Middle frontal gyrus (tissue), 1 donor: ENCODE data around the gene ATG2A.
"Not testable (repeated sequence)": the region's sequence is repeated elsewhere in the genome, so short reads cannot be mapped to it uniquely, and the experiment has no call there.

ENCODE experiments used
- DNase-seq: peaks from one replicate; pipeline ENCODE4 v3.0.0-alpha.2; 2015; ENCODE audit warnings: low spot score; ENCODE audit errors: extremely low spot score

ATG2A gene

GRCh38 chr11:64855596-64856304 lies 61.3 kb downstream of the ATG2A start:
- DNase-seq, result no peak

GRCh38 chr11:64854534-64855502 lies 62.2 kb downstream of the ATG2A start:
- no peak for DNase-seq

- no peak for DNase-seq
Observed at GRCh38 chr11:64854157-64854533, 62.9 kb downstream of the ATG2A start.

- DNase-seq, result no peak
Observed at GRCh38 chr11:64853709-64854108, 63.3 kb downstream of the ATG2A start.

- DNase-seq, result no peak
Observed at GRCh38 chr11:64852804-64853509, 64.1 kb downstream of the ATG2A start.

GRCh38 chr11:64851831-64852351 lies 65.1 kb downstream of the ATG2A start:
- no peak for DNase-seq

- no peak for DNase-seq
Observed at GRCh38 chr11:64850979-64851567, 65.9 kb downstream of the ATG2A start.

GRCh38 chr11:64849598-64850356 lies 67.2 kb downstream of the ATG2A start:
- DNase-seq, result no peak

GRCh38 chr11:64848826-64849597 lies 68.0 kb downstream of the ATG2A start:
- no peak for DNase-seq

GRCh38 chr11:64848214-64848825 lies 68.7 kb downstream of the ATG2A start:
- no peak for DNase-seq

GRCh38 chr11:64846998-64847666 lies 69.9 kb downstream of the ATG2A start:
- DNase-seq, result peak; percentile 56

GRCh38 chr11:64845776-64846129 lies 71.3 kb downstream of the ATG2A start:
- not testable (repeated sequence) for DNase-seq

GRCh38 chr11:64845129-64845775 lies 71.8 kb downstream of the ATG2A start:
- no peak for DNase-seq
